Measurements from ENCODE around the gene LRIG3. TPM values are rescaled to one million over a fixed set of nuclear protein-coding genes. Genes with fewer than 3 reads are reported as not detected.

Gene LRIG3
- total RNA-seq, 2 donors from 2014 or later = 78.4 to 79.9 TPM

DNA sequence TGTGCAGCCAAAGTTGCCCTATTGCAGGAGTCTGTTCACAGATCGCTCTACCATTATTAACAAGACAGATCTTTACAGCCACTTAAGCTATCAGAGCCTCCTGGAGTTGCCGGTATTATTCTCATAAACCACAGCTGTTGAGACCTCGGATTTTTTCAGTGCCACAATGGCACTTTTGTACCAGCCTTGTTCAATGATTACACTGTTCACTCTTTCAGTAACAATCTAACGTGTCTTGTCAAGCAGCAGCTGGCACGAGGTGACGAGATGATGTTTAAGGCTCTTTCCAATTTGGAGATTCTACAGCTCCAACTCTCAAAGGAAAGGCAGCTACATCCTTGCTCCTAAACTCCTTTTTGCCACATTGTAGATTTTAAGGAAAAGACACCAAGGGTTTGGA, 30.7 kb downstream of the LRIG3 start:
- Histone ChIP-seq H3K4me1 (no peaks in the 10 kb centered on the region), H3K4me3 (no peak overlapping the region), H3K27ac (no peak overlapping the region), H3K9me3 (no peaks in the 10 kb centered on the region), H3K9ac (ENCODE audit: low read depth in 2 of 2, low read length in 2 of 2) (no peak overlapping the region), H3K27me3 (no peaks in the 10 kb centered on the region), H3K36me3 (peaks cover 9% of the 10 kb centered on the region)
- TF ChIP-seq, protein P1, sequence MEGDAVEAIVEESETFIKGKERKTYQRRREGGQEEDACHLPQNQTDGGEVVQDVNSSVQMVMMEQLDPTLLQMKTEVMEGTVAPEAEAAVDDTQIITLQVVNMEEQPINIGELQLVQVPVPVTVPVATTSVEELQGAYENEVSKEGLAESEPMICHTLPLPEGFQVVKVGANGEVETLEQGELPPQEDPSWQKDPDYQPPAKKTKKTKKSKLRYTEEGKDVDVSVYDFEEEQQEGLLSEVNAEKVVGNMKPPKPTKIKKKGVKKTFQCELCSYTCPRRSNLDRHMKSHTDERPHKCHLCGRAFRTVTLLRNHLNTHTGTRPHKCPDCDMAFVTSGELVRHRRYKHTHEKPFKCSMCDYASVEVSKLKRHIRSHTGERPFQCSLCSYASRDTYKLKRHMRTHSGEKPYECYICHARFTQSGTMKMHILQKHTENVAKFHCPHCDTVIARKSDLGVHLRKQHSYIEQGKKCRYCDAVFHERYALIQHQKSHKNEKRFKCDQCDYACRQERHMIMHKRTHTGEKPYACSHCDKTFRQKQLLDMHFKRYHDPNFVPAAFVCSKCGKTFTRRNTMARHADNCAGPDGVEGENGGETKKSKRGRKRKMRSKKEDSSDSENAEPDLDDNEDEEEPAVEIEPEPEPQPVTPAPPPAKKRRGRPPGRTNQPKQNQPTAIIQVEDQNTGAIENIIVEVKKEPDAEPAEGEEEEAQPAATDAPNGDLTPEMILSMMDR (IDR thresholded peaks at IDR 0.05) = no peak
- no peak for DNase-seq
- intact Hi-C loops (cut with DNase I) = no loop called here

DNA sequence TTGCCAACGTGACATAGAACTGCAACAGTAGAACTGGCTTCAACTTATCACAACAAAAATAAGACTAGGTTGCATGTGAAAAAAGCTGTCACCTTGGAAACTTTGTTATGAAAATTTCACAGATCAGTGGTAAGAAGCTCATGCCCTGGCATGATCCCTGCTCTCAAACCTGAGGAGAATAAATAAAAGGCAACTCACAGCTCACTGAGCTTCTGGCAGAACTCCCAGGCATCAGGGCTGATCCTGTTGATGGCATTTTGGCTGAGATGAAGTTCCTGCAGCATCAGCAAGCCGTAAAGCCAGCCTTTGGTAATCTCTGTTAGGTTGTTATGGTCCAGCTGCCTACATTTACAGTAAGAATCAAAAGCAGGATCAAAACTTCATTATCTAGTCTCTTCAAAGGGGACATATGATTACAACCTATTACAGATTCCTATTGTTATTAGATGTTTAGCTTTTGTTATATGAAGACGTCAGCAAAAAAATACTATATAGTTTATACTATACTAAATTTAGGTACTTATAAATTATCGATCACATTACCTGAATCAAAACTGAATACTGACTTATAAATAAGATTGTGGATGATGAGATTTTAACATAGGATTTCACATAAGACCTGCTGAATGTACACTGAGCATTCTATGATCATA, 32.0 kb downstream of the LRIG3 start:
- no peak for DNase-seq
- Histone ChIP-seq H3K4me1 (no peaks in the 10 kb centered on the region), H3K9me3 (no peaks in the 10 kb centered on the region), H3K27me3 (no peaks in the 10 kb centered on the region), H3K36me3 (peaks cover 13% of the 10 kb centered on the region), H3K4me3 (no peak overlapping the region), H3K9ac (ENCODE audit: low read depth in 2 of 2, low read length in 2 of 2) (no peak overlapping the region), H3K27ac (no peak overlapping the region)
- intact Hi-C loops (cut with DNase I) = no loop called here
- TF ChIP-seq, protein P1 (IDR thresholded peaks at IDR 0.05) = no peak

DNA sequence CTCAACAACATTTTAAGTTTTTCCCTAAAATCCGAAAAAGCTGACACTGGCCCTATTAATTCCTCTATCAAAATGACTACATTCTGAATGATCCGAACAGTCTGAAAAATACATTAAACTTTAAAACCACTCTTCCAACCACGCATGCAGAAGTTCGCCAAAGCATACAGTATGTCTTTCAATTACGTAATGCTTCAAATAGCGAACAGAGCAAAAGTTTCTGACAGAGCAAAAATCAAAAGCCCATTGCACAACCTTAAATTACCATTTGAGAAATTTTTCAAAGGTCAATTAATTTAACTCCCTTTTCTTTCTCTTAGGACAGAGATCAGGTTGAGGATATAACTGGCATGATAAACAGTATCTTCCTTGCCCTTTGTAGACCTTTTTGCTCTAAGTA, 33.2 kb downstream of the LRIG3 start:
- intact Hi-C loops (cut with DNase I) = no loop called here
- Histone ChIP-seq H3K4me1 (no peaks in the 10 kb centered on the region), H3K27ac (no peak overlapping the region), H3K9ac (ENCODE audit: low read depth in 2 of 2, low read length in 2 of 2) (no peak overlapping the region), H3K4me3 (no peak overlapping the region), H3K36me3 (peaks cover 13% of the 10 kb centered on the region), H3K27me3 (no peaks in the 10 kb centered on the region), H3K9me3 (no peaks in the 10 kb centered on the region)
- TF ChIP-seq, protein P1 (IDR thresholded peaks at IDR 0.05) = no peak
- no peak for DNase-seq

DNA sequence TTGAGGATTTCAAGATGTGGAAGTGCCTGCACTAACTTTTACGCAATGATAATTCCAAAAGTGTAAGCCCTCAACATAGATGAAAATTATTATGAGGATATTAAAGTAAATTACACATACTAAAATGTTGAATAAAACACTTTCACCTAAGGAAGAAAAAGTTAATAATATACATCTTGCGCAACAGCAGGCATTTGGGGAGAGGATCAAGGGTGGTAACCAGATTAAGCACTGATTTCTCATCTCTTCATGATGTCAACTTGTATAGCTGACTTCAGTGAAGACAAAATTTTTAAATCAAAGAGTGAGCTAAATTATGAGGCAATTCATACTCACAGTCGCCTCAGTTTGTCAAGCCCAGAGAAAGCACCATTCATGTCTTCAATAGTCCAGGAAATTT, 33.8 kb downstream of the LRIG3 start:
- TF ChIP-seq, protein P1 (IDR thresholded peaks at IDR 0.05) = no peak
- Histone ChIP-seq H3K27me3 (no peaks in the 10 kb centered on the region), H3K27ac (no peak overlapping the region), H3K9me3 (no peaks in the 10 kb centered on the region), H3K36me3 (peaks cover 13% of the 10 kb centered on the region), H3K4me3 (no peak overlapping the region), H3K9ac (ENCODE audit: low read depth in 2 of 2, low read length in 2 of 2) (no peak overlapping the region), H3K4me1 (no peaks in the 10 kb centered on the region)
- intact Hi-C loops (cut with DNase I) = no loop called here
- DNase-seq = no peak

DNA sequence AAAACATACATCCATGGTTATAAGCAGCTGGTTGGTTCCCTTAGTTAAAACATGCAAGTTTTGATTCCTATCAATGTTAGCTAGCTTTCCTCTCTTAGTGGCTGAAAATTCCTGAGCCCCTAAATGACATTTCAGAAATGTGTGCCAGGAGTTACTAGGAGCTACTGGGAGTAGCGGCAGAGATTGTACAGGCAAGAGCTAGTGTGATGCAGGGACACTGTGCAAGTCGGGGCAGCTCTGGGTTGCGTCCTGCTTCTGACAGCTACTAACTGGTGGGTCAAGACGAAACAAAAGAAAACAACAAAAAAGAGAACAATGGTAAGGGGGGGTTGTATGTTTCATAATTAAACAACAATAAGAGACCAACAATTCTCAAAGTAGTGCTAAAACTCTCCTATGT, 35.4 kb downstream of the LRIG3 start:
- no peaks in the 10 kb centered on the region for H3K4me1 ChIP-seq

More for the DNA sequence above, 35.4 kb downstream of the LRIG3 start:
- no peaks in the 10 kb centered on the region for H3K27me3 ChIP-seq
- intact Hi-C loops (cut with DNase I) = no loop called here
- H3K9me3 ChIP-seq = no peaks in the 10 kb centered on the region
- H3K27ac ChIP-seq = no peak overlapping the region
- no peak for DNase-seq
- H3K9ac ChIP-seq (ENCODE audit: low read depth in 2 of 2, low read length in 2 of 2) = no peak overlapping the region
- TF ChIP-seq, protein P1 (IDR thresholded peaks at IDR 0.05) = no peak
- peaks cover 20% of the 10 kb centered on the region for H3K36me3 ChIP-seq
- no peak overlapping the region for H3K4me3 ChIP-seq

Data from colonic mucosa (tissue), 4 donors.